Prostate gland (tissue), 2 donors: ENCODE measurements around the gene TRIM54.

Experiments
- CTCF ChIP-seq, 4 experiments: fragments of 200-600 bp in 2 of 4; fragments of 450-650 bp in 2 of 4; sonication (generic) in 2 of 4; IDR thresholded peaks; 1 replicate in 3 of 4; 2 replicates in 1 of 4; pipeline ENCODE4 v1.5.1; 2016 to 2019; ENCODE audit warnings: antibody characterized with exemption in 4 of 4, mild to moderate bottlenecking in 2 of 4, moderate library complexity in 2 of 4
- POLR2A ChIP-seq: fragments of 450-650 bp; IDR thresholded peaks from one replicate; pipeline ENCODE4 v1.6.1; 2016; ENCODE audit warnings: antibody characterized with exemption, mild to moderate bottlenecking

GRCh38 chr2:27261241-27261925 is 20.8 kb upstream of the TRIM54 start:
- no peak for TF ChIP-seq POLR2A
- TF ChIP-seq CTCF (IDR thresholded peaks at IDR 0.05): no peak
